Gastrocnemius medialis (tissue), 4 donors: ENCODE results near the gene SLC9A7.

Experiments used
- CTCF ChIP-seq, 5 experiments: fragments of 450-650 bp in 3 of 5; fragments of 200-600 bp in 2 of 5; sonication (generic) in 2 of 5; IDR thresholded peaks in 4 of 5; conservative IDR thresholded peaks in 1 of 5; 1 replicate in 4 of 5; 2 replicates in 1 of 5; pipeline ENCODE4 v1.5.1; 2016 to 2019; ENCODE audit warnings: antibody characterized with exemption in 5 of 5, mild to moderate bottlenecking in 3 of 5, moderate library complexity in 3 of 5
- POLR2A ChIP-seq, 2 donors: fragments of 450-650 bp; IDR thresholded peaks; one replicate each; pipeline ENCODE4 v1.6.1; 2017; ENCODE audit warnings: antibody characterized with exemption in 2 of 2, mild to moderate bottlenecking in 2 of 2, moderate library complexity in 2 of 2

GRCh38 chrX:46791927-46792809 is 33.2 kb upstream of the SLC9A7 start:
- no peak for TF ChIP-seq CTCF (IDR thresholded peaks at IDR 0.05 in 4 of 5, conservative IDR thresholded peaks at IDR 0.05 in 1 of 5)
- no peak for TF ChIP-seq POLR2A (IDR thresholded peaks at IDR 0.05)
